ENCODE measurements around the gene DNAJC5.

- no peak for TF ChIP-seq SP1 (CRISPR knock-in tag; conservative IDR thresholded peaks at IDR 0.05)
- no peak for TF ChIP-seq CTCF (IDR thresholded peaks at IDR 0.05)
- TF ChIP-seq TEAD4 (CRISPR knock-in tag; IDR thresholded peaks at IDR 0.05) = no peak
- TF ChIP-seq ATF1 (CRISPR knock-in tag; IDR thresholded peaks at IDR 0.05) = no peak
- no peak for TF ChIP-seq IRF1 (CRISPR knock-in tag; IDR thresholded peaks at IDR 0.05)
- TF ChIP-seq CBFB (CRISPR knock-in tag; IDR thresholded peaks at IDR 0.05; ENCODE audit: low read depth) = no peak
- TF ChIP-seq ZNF281 (CRISPR knock-in tag; IDR thresholded peaks at IDR 0.05) = no peak
Measured at GRCh38 chr20:63945031-63945658, 50.2 kb downstream of the DNAJC5 start.
